ENCODE data around the gene WDR73. TPM values are rescaled to one million over a fixed set of nuclear protein-coding genes. Genes with fewer than 3 reads are reported as not detected.
A peak's percentile ranks its signal among the peaks of the same experiment; 100 is the strongest.

WDR73 gene
- total RNA-seq, 1 experiment from 2014 or later: 20.8 TPM

DNA sequence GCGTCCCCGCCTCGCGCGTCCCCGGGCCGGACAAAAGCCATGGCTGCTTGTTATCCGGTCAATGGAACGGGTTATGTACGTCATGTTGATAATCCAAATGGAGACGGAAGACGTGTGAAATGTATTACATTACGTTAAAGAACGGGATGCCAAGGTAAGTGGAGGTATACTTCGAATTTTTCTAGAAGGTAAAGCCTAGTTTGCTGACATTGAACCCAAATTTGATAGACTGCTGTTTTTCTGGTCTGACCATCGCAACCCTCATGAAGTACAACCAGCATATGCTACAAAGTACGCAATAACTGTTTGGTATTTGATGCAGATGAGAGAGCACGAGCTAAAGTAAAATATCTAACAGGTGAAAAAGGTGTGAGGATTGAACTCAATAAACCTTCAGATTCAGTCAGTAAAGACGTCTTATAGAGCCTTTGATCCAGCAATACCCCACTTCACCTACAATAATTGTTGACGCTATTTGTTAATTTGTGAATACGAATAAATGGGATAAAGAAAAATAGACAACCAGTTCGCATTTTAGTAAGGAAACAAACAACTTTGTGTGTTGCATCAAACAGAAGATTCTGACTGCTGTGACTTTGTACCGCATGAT, 19.8 kb downstream of the WDR73 start:
- no peaks in the 10 kb centered on the region for H3K9me3 ChIP-seq (ENCODE audit: low read length)
- H3K4me2 ChIP-seq (ENCODE audit: low read length): peak overlapping the region; percentile 99
- ChIA-PET POLR2A (ENCODE audit: unreplicated experiment) (no interaction called here), CTCF (interaction anchor here (0.7 kb wide), 1 partner anchor 21 kb away, joined by 3 read pairs; no protein-coding TSS in a partner anchor)
- H3K36me3 ChIP-seq (ENCODE audit: low read depth, low read length): 0 out of 2 replicates have a peak, but pooled peaks cover 3% of the 10 kb centered on the region
- no TSS peak for BruUV-seq (replicated peaks)
- TF ChIP-seq, protein P1, sequence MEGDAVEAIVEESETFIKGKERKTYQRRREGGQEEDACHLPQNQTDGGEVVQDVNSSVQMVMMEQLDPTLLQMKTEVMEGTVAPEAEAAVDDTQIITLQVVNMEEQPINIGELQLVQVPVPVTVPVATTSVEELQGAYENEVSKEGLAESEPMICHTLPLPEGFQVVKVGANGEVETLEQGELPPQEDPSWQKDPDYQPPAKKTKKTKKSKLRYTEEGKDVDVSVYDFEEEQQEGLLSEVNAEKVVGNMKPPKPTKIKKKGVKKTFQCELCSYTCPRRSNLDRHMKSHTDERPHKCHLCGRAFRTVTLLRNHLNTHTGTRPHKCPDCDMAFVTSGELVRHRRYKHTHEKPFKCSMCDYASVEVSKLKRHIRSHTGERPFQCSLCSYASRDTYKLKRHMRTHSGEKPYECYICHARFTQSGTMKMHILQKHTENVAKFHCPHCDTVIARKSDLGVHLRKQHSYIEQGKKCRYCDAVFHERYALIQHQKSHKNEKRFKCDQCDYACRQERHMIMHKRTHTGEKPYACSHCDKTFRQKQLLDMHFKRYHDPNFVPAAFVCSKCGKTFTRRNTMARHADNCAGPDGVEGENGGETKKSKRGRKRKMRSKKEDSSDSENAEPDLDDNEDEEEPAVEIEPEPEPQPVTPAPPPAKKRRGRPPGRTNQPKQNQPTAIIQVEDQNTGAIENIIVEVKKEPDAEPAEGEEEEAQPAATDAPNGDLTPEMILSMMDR (conservative IDR thresholded peaks at IDR 0.05; ENCODE audit: low read depth, low read length): no peak
- no peak for TF ChIP-seq EZH2 (IDR thresholded peaks at IDR 0.05; ENCODE audit: low read length, unreplicated experiment)
- no peak for TF ChIP-seq EZH2phosphoT487 (IDR thresholded peaks at IDR 0.05; ENCODE audit: borderline replicate concordance, low read length)
- ATAC-seq (no peak), DNase-seq (no peak)
- peak overlapping the region; percentile 89 for H2AFZ ChIP-seq (ENCODE audit: low read length)
- no peaks in the 10 kb centered on the region for H3K27me3 ChIP-seq (ENCODE audit: low read length)
- peak overlapping the region; percentile 64 for H3K9ac ChIP-seq (ENCODE audit: low read length)
- no peaks in the 10 kb centered on the region for H3K9me2 ChIP-seq (replicated peaks; ENCODE audit: low read length)
- intact Hi-C loops (cut with micrococcal nuclease): no loop called here
- peaks cover 44% of the 10 kb centered on the region for H3K79me2 ChIP-seq (ENCODE audit: low read length)
- H3K27ac ChIP-seq (ENCODE audit: low read length): peak overlapping the region; percentile 20; the same call in 1 of the 2 replicates
- no peaks in the 10 kb centered on the region for H3F3A ChIP-seq (ENCODE audit: low read length, unreplicated experiment)
- H3K4me1 ChIP-seq (ENCODE audit: insufficient read depth, low read length): peaks cover 27% of the 10 kb centered on the region
- no peaks in the 10 kb centered on the region for H4K20me1 ChIP-seq (ENCODE audit: low read length)
- H3K4me3 ChIP-seq (ENCODE audit: low read length): peak overlapping the region; percentile 93

GRCh38 chr15:84633311-84634227, 20.5 kb downstream of the WDR73 start:
- POLR2A ChIA-PET (ENCODE audit: unreplicated experiment): interaction anchor here (0.6 kb wide), 1 partner anchor 32 kb away, joined by 6 read pairs; no protein-coding TSS in a partner anchor
- Histone ChIP-seq H3K36me3 (ENCODE audit: low read depth, low read length) (0 out of 2 replicates have a peak, but pooled peaks cover 3% of the 10 kb centered on the region), H4K20me1 (ENCODE audit: low read length) (no peaks in the 10 kb centered on the region), H3F3A (ENCODE audit: low read length, unreplicated experiment) (no peaks in the 10 kb centered on the region), H3K4me3 (ENCODE audit: low read length) (peak overlapping the region; percentile 93), H3K9ac (ENCODE audit: low read length) (peak overlapping the region; percentile 64), H3K79me2 (ENCODE audit: low read length) (peaks cover 44% of the 10 kb centered on the region), H2AFZ (ENCODE audit: low read length) (peak overlapping the region; percentile 89), H3K27me3 (ENCODE audit: low read length) (no peaks in the 10 kb centered on the region), H3K4me2 (ENCODE audit: low read length) (peak overlapping the region; percentile 99), H3K9me3 (ENCODE audit: low read length) (no peaks in the 10 kb centered on the region), H3K9me2 (replicated peaks; ENCODE audit: low read length) (no peaks in the 10 kb centered on the region), H3K27ac (ENCODE audit: low read length) (peak overlapping the region; percentile 20; the same call in 1 of the 2 replicates), H3K4me1 (ENCODE audit: insufficient read depth, low read length) (peaks cover 27% of the 10 kb centered on the region)
- BruUV-seq (replicated peaks): no TSS peak
- CTCF ChIA-PET: interaction anchor here (0.6 kb wide), 1 partner anchor 46 kb away, joined by 5 read pairs; no protein-coding TSS in a partner anchor
- peak; percentile 60 for ATAC-seq
- intact Hi-C loops (cut with micrococcal nuclease): no loop called here
- DNase-seq: peak; percentile 76
- no peak for TF ChIP-seq EZH2phosphoT487 (IDR thresholded peaks at IDR 0.05; ENCODE audit: borderline replicate concordance, low read length)

- Histone ChIP-seq H3K9me3 (ENCODE audit: low read length) (no peaks in the 10 kb centered on the region), H3K79me2 (ENCODE audit: low read length) (peaks cover 44% of the 10 kb centered on the region), H3K27me3 (ENCODE audit: low read length) (no peaks in the 10 kb centered on the region), H3K4me3 (ENCODE audit: low read length) (peak overlapping the region; percentile 93), H3K4me2 (ENCODE audit: low read length) (peak overlapping the region; percentile 99), H3K9me2 (replicated peaks; ENCODE audit: low read length) (no peaks in the 10 kb centered on the region), H2AFZ (ENCODE audit: low read length) (peak overlapping the region; percentile 97), H3K36me3 (ENCODE audit: low read depth, low read length) (0 out of 2 replicates have a peak, but pooled peaks cover 3% of the 10 kb centered on the region), H3K9ac (ENCODE audit: low read length) (peak overlapping the region; percentile 73), H4K20me1 (ENCODE audit: low read length) (no peaks in the 10 kb centered on the region), H3F3A (ENCODE audit: low read length, unreplicated experiment) (no peaks in the 10 kb centered on the region), H3K4me1 (ENCODE audit: insufficient read depth, low read length) (peaks cover 27% of the 10 kb centered on the region), H3K27ac (ENCODE audit: low read length) (peak overlapping the region; percentile 17; the same call in 1 of the 2 replicates)
- DNase-seq: peak; percentile 11
- intact Hi-C loops (cut with micrococcal nuclease): loop anchor here (1.0 kb wide), 1 partner anchor 31 kb away; no protein-coding TSS in a partner anchor
- TSS peak; percentile 74 for BruUV-seq (replicated peaks)
- ChIA-PET CTCF (no interaction called here), POLR2A (ENCODE audit: unreplicated experiment) (no interaction called here)
- ATAC-seq: no peak
- no peak for TF ChIP-seq EZH2 (IDR thresholded peaks at IDR 0.05; ENCODE audit: low read length, unreplicated experiment)
- TF ChIP-seq, protein P1 (conservative IDR thresholded peaks at IDR 0.05; ENCODE audit: low read depth, low read length): no peak
- TF ChIP-seq EZH2phosphoT487 (IDR thresholded peaks at IDR 0.05; ENCODE audit: borderline replicate concordance, low read length): no peak
These were observed 22.3 kb downstream of the WDR73 start for GRCh38 chr15:84631706-84632272.

All from PC-3 (cell line).